ENCODE data around the gene ATP5PB. TPM values are rescaled to one million over a fixed set of nuclear protein-coding genes. Genes with fewer than 3 reads are reported as not detected.
A peak's percentile ranks its signal among the peaks of the same experiment; 100 is the strongest.

The ATP5PB gene
- total RNA-seq, 6 experiments from 2014 or later, result 128 to 152 (median 148) TPM

DNA sequence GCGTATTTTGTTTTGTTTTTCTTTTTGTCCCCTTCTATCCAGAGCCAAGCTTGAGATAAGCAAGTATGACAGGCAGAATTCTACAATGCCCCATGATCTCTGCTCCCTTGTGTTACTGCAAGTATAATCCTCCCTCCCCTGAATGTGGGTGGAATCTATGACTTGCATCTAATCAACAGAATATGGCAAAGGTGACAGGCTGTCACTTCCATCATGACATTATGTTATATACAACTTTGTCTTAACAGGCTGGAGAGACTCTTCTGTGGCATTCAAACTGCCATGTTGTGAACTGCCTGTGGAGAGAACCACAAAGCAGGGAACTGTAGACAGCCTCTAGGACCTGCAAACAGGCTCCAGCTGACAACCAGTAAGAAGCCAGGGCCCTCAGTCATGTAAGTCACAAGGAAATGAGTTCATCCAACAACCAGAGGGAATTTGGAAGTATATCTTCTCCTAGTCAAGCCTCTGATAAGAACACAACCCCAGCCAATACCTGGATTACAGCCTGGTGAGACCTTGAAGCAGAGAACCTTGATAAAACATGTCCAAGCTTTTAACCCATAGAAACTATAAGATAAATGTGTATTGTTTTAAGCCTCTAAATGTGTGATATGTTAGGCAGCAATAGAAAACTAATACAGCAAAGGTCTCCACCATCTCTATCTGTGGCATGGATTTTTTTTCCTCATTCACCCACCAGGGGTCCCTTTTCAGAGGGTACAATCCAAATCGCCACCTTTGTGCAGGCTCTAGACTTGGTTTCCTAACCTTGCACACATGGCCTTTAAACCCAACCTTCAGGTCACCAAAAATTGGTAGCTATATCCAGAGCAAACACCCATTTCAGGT, 18.8 kb downstream of the ATP5PB start:
- Histone ChIP-seq H3K27ac (no peak overlapping the region), H3K9me3 (no peaks in the 10 kb centered on the region), H3K27me3 (no peaks in the 10 kb centered on the region), H3K4me1 (no peaks in the 10 kb centered on the region), H3K36me3 (peaks cover 0 to 26% (median under 1%) of the 10 kb centered on the region in 4 donors), H3K4me3 (no peak overlapping the region)
- intact Hi-C loops (cut with DNase I), result no loop called here
- WGBS (ENCODE audit: insufficient coverage, low coverage, low lambda C conversion rate, missing lambda C conversion rate), result 88% methylated on average over 1 of the region's 2 CpGs
- ATAC-seq (no peak), DNase-seq (no peak)
- TF ChIP-seq, protein P1, sequence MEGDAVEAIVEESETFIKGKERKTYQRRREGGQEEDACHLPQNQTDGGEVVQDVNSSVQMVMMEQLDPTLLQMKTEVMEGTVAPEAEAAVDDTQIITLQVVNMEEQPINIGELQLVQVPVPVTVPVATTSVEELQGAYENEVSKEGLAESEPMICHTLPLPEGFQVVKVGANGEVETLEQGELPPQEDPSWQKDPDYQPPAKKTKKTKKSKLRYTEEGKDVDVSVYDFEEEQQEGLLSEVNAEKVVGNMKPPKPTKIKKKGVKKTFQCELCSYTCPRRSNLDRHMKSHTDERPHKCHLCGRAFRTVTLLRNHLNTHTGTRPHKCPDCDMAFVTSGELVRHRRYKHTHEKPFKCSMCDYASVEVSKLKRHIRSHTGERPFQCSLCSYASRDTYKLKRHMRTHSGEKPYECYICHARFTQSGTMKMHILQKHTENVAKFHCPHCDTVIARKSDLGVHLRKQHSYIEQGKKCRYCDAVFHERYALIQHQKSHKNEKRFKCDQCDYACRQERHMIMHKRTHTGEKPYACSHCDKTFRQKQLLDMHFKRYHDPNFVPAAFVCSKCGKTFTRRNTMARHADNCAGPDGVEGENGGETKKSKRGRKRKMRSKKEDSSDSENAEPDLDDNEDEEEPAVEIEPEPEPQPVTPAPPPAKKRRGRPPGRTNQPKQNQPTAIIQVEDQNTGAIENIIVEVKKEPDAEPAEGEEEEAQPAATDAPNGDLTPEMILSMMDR (IDR thresholded peaks at IDR 0.05), result no peak
- TF ChIP-seq POLR2A (IDR thresholded peaks at IDR 0.05), result no peak

DNA sequence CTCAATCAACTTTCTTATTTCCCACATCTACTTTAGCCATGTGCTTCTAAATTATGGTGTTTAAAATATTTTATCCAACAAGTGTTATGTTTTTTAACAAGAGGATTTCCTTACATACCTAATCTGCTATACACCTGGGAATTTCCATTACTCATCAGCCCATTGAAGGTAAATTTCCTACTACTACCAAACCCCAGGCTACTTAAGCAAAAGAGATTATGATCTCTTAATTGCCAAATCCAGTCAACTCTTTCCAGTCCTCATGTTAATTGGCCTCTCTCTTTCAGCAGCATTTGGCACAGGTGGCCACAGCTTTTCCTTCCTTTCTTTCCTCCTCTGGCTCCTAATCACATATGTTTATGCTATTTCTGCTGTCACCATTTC, 19.4 kb downstream of the ATP5PB start:
- DNase-seq (no peak), ATAC-seq (no peak)
- H3K27me3 ChIP-seq, result no peaks in the 10 kb centered on the region
- H3K27ac ChIP-seq, result no peak overlapping the region
- intact Hi-C loops (cut with DNase I), result no loop called here
- TF ChIP-seq POLR2A (IDR thresholded peaks at IDR 0.05), result no peak
- TF ChIP-seq, protein P1 (IDR thresholded peaks at IDR 0.05), result no peak
- no peaks in the 10 kb centered on the region for H3K9me3 ChIP-seq
- no peak overlapping the region for H3K4me3 ChIP-seq
- peaks cover 0 to 26% (median under 1%) of the 10 kb centered on the region in 4 donors for H3K36me3 ChIP-seq
- no peaks in the 10 kb centered on the region for H3K4me1 ChIP-seq

DNA sequence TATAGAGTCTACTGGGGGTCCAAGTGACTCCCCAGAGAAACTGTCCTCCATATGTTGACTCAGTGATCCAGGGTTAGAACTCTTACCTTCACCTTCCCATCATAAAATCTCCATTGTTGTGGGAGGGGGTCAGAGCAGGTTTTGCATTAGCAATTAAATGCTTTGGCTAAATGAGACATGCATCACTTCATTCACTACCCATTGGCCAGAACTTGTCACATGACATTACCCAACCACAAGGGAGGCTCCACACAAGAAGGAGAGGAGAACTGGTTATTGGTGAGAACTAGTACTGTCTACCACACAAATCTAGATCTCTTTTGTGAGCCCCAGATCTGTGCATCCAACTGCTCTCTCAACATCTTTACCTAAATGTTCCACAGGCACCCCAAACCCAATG, 20.3 kb downstream of the ATP5PB start:
- no peak overlapping the region for H3K27ac ChIP-seq
- H3K36me3 ChIP-seq, result peaks cover 0 to 26% (median under 1%) of the 10 kb centered on the region in 4 donors
- no peak overlapping the region for H3K4me3 ChIP-seq
- ATAC-seq (no peak), DNase-seq (no peak)
- TF ChIP-seq, protein P1 (IDR thresholded peaks at IDR 0.05), result no peak
- TF ChIP-seq POLR2A (IDR thresholded peaks at IDR 0.05), result no peak
- no peaks in the 10 kb centered on the region for H3K27me3 ChIP-seq
- no peaks in the 10 kb centered on the region for H3K4me1 ChIP-seq
- intact Hi-C loops (cut with DNase I), result no loop called here
- no peaks in the 10 kb centered on the region for H3K9me3 ChIP-seq

DNA sequence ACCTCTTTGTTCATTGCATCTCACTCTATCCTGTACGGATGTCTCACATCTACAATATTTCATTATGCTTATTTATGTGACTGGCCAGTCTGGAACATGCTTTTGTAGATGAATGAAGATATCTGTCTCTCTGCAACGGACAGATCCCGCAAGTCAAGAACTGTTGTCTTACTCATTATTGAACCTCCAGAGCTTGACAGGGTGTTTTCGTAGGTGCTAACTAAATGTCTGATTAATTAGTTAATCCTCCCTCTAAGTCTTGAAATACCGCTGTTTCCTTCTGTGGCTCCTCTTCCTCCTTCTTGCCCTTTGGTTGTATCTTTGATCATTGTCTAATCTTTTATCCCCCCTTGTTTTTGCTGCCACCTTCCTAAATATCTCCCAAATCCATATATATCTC, 21.3 kb downstream of the ATP5PB start:
- ATAC-seq, result no peak
- intact Hi-C loops (cut with DNase I), result no loop called here
- Histone ChIP-seq H3K4me3 (no peak overlapping the region), H3K27ac (peak overlapping the region in 1 of 3 donors; percentile 44), H3K4me1 (no peaks in the 10 kb centered on the region), H3K36me3 (peaks cover 0 to 26% (median under 1%) of the 10 kb centered on the region in 4 donors), H3K27me3 (no peaks in the 10 kb centered on the region), H3K9me3 (no peaks in the 10 kb centered on the region)
- no peak for DNase-seq
- 88% methylated on average over 5 of the region's 5 CpGs for WGBS (ENCODE audit: insufficient coverage, low coverage, low lambda C conversion rate, missing lambda C conversion rate)
- no peak for TF ChIP-seq POLR2A (IDR thresholded peaks at IDR 0.05)
- TF ChIP-seq, protein P1 (IDR thresholded peaks at IDR 0.05), result no peak

Data from right lobe of liver (tissue), 6 donors.